ENCODE measurements around the gene LRRC8E.

Gene LRRC8E

GRCh38 chr19:7842661-7843294 lies 45.5 kb upstream of the LRRC8E start:
- TF ChIP-seq TAF1 (IDR thresholded peaks at IDR 0.05; ENCODE audit: borderline replicate concordance, insufficient read depth, low read length) (no peak), REST (IDR thresholded peaks at IDR 0.05; ENCODE audit: insufficient read depth in 1 of 2, low read depth in 2 of 2, low read length in 2 of 2) (no peak), SIN3A (IDR thresholded peaks at IDR 0.05; ENCODE audit: borderline replicate concordance, insufficient read depth, low read length) (no peak), POLR2AphosphoS5 (IDR thresholded peaks at IDR 0.05; ENCODE audit: low read depth, low read length) (no peak), FOXP2 (optimal IDR thresholded peaks at IDR 0.05; ENCODE audit: borderline replicate concordance, extremely low read depth, extremely low read length, insufficient read depth) (no peak)

DNA sequence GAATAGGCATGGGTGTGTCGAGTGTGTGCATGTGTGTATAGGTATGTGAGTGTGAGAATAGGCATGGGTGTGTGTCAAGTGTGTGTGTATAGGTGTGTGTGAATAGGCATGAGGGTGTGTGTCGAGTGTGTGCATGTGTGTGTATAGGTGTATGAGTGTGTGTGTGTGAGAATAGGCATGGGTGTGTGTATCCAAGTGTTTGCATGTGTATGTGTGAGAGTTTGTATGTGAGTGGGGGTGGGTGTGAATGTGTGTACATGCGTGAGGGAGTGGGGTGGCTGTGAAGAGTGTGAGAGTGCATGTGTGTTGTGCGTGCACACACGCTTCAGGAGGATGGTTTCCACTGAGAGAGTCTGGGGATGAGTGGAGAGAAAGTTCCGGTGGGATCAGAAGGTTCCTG lies 44.8 kb upstream of the LRRC8E start:
- TF ChIP-seq FOXP2 (optimal IDR thresholded peaks at IDR 0.05; ENCODE audit: borderline replicate concordance, extremely low read depth, extremely low read length, insufficient read depth): no peak
- no peak for TF ChIP-seq SIN3A (IDR thresholded peaks at IDR 0.05; ENCODE audit: borderline replicate concordance, insufficient read depth, low read length)
- no peak for TF ChIP-seq TAF1 (IDR thresholded peaks at IDR 0.05; ENCODE audit: borderline replicate concordance, insufficient read depth, low read length)
- no peak for TF ChIP-seq POLR2AphosphoS5 (IDR thresholded peaks at IDR 0.05; ENCODE audit: low read depth, low read length)
- no peak for TF ChIP-seq REST (IDR thresholded peaks at IDR 0.05; ENCODE audit: insufficient read depth in 1 of 2, low read depth in 2 of 2, low read length in 2 of 2)

DNA sequence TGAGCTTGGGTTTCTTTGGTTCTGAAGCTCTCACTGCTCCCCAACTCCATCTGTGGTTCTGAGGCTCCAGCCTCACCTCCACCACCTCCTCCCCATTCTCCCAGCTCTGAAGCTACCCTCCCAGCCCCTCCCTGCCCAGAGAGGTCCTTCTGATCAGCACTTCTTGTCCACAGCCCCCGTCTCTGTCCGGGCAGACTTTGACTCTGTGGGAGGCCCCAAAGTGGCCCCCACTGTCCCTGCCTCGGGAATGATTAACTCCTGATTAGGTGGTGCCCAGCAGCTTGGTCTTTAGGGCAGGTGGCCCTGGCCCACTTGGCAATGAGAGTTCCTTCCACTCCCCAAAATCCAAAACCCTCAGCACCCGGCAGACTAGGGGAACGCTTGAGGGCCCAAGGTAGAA lies 43.9 kb upstream of the LRRC8E start:
- TF ChIP-seq SIN3A (IDR thresholded peaks at IDR 0.05; ENCODE audit: borderline replicate concordance, insufficient read depth, low read length) (no peak), FOXP2 (optimal IDR thresholded peaks at IDR 0.05; ENCODE audit: borderline replicate concordance, extremely low read depth, extremely low read length, insufficient read depth) (no peak), REST (IDR thresholded peaks at IDR 0.05; ENCODE audit: insufficient read depth in 1 of 2, low read depth in 2 of 2, low read length in 2 of 2) (no peak), TAF1 (IDR thresholded peaks at IDR 0.05; ENCODE audit: borderline replicate concordance, insufficient read depth, low read length) (no peak), POLR2AphosphoS5 (IDR thresholded peaks at IDR 0.05; ENCODE audit: low read depth, low read length) (no peak)

- TF ChIP-seq REST (IDR thresholded peaks at IDR 0.05; ENCODE audit: insufficient read depth in 1 of 2, low read depth in 2 of 2, low read length in 2 of 2): no peak
- TF ChIP-seq SIN3A (IDR thresholded peaks at IDR 0.05; ENCODE audit: borderline replicate concordance, insufficient read depth, low read length): no peak
- no peak for TF ChIP-seq POLR2AphosphoS5 (IDR thresholded peaks at IDR 0.05; ENCODE audit: low read depth, low read length)
- no peak for TF ChIP-seq FOXP2 (optimal IDR thresholded peaks at IDR 0.05; ENCODE audit: borderline replicate concordance, extremely low read depth, extremely low read length, insufficient read depth)
- TF ChIP-seq TAF1 (IDR thresholded peaks at IDR 0.05; ENCODE audit: borderline replicate concordance, insufficient read depth, low read length): no peak
Observed at GRCh38 chr19:7844951-7845350, 43.4 kb upstream of the LRRC8E start.

Data from PFSK-1 (cell line).